MG63 (cell line): Measurements from ENCODE around the gene SP1. TPM values are rescaled to one million over a fixed set of nuclear protein-coding genes. Genes with fewer than 3 reads are reported as not detected.
"Not testable (repeated sequence)": the region's sequence is repeated elsewhere in the genome, so short reads cannot be mapped to it uniquely, and the experiment has no call there.

ENCODE experiments used
- DNase-seq: peaks from one replicate; pipeline ENCODE4 v3.0.0-alpha.2; 2020
- H3K27me3 ChIP-seq: fragments of 250-450 bp; sonication (Bioruptor Pico); 2 replicates; pipeline ENCODE4 v1.5.1; 2020; ENCODE audit warnings: mild to moderate bottlenecking, moderate library complexity
- H3K36me3 ChIP-seq: fragments of 250-450 bp; sonication (Bioruptor Pico); 2 replicates; pipeline ENCODE4 v1.5.1; 2020; ENCODE audit warnings: mild to moderate bottlenecking, moderate library complexity
- H3K4me3 ChIP-seq: fragments of 250-450 bp; sonication (Bioruptor Pico); 2 replicates; pipeline ENCODE4 v1.5.1; 2020; ENCODE audit warnings: mild to moderate bottlenecking, moderate library complexity
- H3K9me3 ChIP-seq: fragments of 250-450 bp; sonication (Bioruptor Pico); 2 replicates; pipeline ENCODE4 v1.5.1; 2020; ENCODE audit warnings: mild to moderate bottlenecking, moderate library complexity
- total RNA-seq: library from RNA; depleted of rRNA; stranded (reverse); fragments of >200 nt; shearing (Covaris generic); gene quantifications from 2 replicates; pipeline ENCODE4 v1.2.3, GENCODE V29; 2014; ENCODE audit warnings: low replicate concordance

The SP1 gene
- total RNA-seq, 1 experiment from 2014 or later = 22.3 TPM

GRCh38 chr12:53422247-53422646 is 42.3 kb downstream of the SP1 start:
- not testable (repeated sequence) for H3K27me3 ChIP-seq, H3K4me3 ChIP-seq, DNase-seq, H3K9me3 ChIP-seq, H3K36me3 ChIP-seq

- no peaks in the 10 kb centered on the region for H3K9me3 ChIP-seq
- H3K27me3 ChIP-seq = no peaks in the 10 kb centered on the region
- no peak within 1 kb of the TSS for H3K4me3 ChIP-seq
- no peaks in the 10 kb centered on the region for H3K36me3 ChIP-seq
- DNase-seq = no peak
These were observed 43.6 kb downstream of the SP1 start, which contains the start of gene AMHR2 for GRCh38 chr12:53423597-53423996. Gene AMHR2, plus strand, starts transcription at chr12:53423855. Its CDS starts 80 bp downstream, at chr12:53423935.

DNA sequence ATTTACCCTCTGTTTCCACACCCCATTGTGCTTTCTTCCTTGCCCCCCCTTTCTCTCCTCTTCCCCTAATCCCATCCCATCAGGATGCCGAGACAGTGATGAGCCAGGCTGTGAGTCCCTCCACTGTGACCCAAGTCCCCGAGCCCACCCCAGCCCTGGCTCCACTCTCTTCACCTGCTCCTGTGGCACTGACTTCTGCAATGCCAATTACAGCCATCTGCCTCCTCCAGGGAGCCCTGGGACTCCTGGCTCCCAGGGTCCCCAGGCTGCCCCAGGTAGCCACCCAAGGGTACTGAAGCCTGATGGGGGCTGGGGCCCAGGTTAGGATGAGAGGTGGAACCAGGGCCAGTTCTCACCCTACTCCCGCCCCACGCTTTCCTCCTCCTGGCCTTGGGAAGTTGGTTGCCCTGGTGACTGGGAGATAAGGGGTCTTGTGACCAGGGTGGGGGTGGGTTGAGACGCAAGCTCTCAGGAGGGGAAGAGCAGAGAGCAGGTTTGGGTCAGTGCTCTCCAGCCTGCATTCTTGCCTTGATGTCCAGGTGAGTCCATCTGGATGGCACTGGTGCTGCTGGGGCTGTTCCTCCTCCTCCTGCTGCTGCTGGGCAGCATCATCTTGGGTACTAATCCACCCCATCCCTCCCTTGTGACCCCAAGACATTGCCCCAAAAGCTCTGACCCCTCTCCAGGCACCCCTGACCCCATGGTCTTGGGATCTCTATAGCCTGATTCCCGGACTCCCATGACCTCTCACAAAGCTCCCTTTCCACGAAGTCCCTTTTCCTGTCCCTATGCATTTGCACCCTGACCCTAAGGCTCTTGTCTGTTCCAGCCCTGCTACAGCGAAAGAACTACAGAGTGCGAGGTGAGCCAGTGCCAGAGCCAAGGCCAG is 44.9 kb downstream of the SP1 start:
- Histone ChIP-seq H3K27me3 (no peaks in the 10 kb centered on the region), H3K9me3 (no peaks in the 10 kb centered on the region)
- no peak for DNase-seq

GRCh38 chr12:53425515-53426150 is 45.7 kb downstream of the SP1 start:
- no peak for DNase-seq
- no peak overlapping the region for H3K4me3 ChIP-seq
- no peaks in the 10 kb centered on the region for H3K36me3 ChIP-seq
- no peaks in the 10 kb centered on the region for H3K27me3 ChIP-seq
- H3K9me3 ChIP-seq = no peaks in the 10 kb centered on the region

More for the DNA sequence above, 44.9 kb downstream of the SP1 start:
- Histone ChIP-seq H3K4me3 (no peak overlapping the region), H3K36me3 (no peaks in the 10 kb centered on the region)

DNA sequence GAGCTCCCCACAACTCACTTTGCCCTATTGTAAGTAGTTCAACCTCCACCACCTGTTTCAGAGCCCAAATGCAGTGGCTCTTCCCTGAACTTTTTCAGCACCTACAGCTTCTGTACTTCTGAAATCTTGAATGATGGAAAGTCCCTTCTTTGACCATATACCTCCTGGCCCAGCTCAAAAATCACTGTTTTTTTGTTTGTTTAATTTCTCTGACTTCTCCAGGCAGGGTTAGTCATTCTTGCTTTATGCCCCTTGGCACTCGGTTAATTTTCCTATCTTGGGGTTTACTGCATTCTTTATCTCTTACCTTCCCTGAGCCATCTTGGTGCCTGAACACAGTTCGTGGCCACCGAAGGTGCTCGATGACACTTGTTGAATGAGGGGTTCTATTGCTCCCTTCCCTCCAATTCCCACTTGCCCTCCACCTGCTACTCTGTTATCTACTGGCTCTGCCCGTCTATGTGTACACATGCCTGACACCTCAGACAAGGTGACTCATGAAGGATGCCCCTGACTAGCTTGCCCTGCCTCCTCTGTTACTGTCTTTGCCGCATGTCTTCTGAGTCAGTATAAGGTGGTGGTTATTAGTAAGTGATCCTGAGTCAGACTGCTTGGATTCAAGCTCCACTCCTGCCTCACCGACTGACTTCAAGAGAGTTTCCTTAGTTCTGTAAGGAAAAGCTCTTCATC is 48.1 kb downstream of the SP1 start:
- Histone ChIP-seq H3K36me3 (no peaks in the 10 kb centered on the region), H3K27me3 (no peaks in the 10 kb centered on the region), H3K4me3 (no peak overlapping the region), H3K9me3 (no peaks in the 10 kb centered on the region)
- DNase-seq = peak; percentile 91

DNA sequence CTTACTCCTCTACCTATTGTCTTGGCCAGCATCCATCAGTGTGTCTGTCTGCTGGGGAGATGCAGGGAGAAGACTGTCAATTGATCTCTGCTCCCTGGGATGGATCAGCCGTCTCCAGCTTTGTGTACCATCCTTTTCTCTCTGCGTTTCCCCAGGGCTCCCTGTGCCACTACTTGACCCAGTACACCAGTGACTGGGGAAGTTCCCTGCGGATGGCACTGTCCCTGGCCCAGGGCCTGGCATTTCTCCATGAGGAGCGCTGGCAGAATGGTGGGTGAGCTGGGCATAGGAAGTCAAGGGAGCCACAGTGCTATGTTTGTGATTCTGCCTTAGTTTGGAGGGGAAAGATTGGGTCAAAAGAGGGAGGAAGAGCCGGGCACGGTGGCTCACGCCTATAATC is 48.8 kb downstream of the SP1 start:
- Histone ChIP-seq H3K4me3 (no peak overlapping the region), H3K36me3 (no peaks in the 10 kb centered on the region), H3K9me3 (no peaks in the 10 kb centered on the region), H3K27me3 (no peaks in the 10 kb centered on the region)
- no peak for DNase-seq

DNA sequence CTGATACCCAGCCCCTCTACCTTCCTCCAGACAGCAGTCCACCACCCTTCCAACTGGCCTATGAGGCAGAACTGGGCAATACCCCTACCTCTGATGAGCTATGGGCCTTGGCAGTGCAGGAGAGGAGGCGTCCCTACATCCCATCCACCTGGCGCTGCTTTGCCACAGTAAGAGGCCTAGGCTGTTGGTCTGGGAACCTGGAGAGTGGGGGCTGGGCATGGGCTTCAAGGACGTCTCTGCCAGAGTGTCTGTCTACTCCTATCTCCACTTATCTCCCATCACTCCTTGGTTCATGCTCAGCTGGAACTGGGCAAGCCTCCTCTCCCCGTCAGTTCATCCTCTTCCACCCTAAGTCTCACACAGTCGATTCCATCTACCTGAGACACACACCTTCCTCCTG is 50.1 kb downstream of the SP1 start:
- H3K27me3 ChIP-seq = no peaks in the 10 kb centered on the region
- no peaks in the 10 kb centered on the region for H3K9me3 ChIP-seq
- no peaks in the 10 kb centered on the region for H3K36me3 ChIP-seq
- DNase-seq = no peak
- no peak overlapping the region for H3K4me3 ChIP-seq

GRCh38 chr12:53431187-53431586 is 51.2 kb downstream of the SP1 start:
- H3K4me3 ChIP-seq = no peak overlapping the region
- H3K27me3 ChIP-seq = no peaks in the 10 kb centered on the region
- peak; percentile 59 for DNase-seq
- H3K36me3 ChIP-seq = no peaks in the 10 kb centered on the region
- no peaks in the 10 kb centered on the region for H3K9me3 ChIP-seq

DNA sequence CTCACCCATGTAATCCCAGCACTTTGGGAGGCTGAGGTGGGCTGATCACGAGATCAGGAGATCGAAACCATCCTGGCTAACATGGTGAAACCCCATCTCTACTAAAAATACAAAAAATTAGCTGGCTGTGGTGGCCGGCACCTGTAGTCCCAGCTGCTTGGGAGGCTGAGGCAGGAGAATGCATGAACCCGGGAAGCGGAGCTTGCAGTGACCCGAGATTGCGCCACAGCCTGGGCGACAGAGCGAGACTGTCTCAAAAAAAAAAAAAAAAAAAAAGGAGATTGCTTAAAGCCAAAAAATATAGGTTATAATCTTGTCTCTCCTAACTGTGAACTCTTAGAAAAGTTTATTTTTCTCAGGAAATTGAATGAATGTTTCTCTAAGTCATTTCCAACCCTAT is 55.4 kb downstream of the SP1 start:
- H3K4me3 ChIP-seq, DNase-seq, H3K27me3 ChIP-seq: not testable (repeated sequence)

GRCh38 chr12:53439582-53439981 is 59.6 kb downstream of the SP1 start:
- DNase-seq, H3K27me3 ChIP-seq, H3K9me3 ChIP-seq, H3K4me3 ChIP-seq: not testable (repeated sequence)
- peaks cover 12% of the 10 kb centered on the region for H3K36me3 ChIP-seq

More for the DNA sequence above, 55.4 kb downstream of the SP1 start:
- not testable (repeated sequence) for H3K36me3 ChIP-seq, H3K9me3 ChIP-seq

DNA sequence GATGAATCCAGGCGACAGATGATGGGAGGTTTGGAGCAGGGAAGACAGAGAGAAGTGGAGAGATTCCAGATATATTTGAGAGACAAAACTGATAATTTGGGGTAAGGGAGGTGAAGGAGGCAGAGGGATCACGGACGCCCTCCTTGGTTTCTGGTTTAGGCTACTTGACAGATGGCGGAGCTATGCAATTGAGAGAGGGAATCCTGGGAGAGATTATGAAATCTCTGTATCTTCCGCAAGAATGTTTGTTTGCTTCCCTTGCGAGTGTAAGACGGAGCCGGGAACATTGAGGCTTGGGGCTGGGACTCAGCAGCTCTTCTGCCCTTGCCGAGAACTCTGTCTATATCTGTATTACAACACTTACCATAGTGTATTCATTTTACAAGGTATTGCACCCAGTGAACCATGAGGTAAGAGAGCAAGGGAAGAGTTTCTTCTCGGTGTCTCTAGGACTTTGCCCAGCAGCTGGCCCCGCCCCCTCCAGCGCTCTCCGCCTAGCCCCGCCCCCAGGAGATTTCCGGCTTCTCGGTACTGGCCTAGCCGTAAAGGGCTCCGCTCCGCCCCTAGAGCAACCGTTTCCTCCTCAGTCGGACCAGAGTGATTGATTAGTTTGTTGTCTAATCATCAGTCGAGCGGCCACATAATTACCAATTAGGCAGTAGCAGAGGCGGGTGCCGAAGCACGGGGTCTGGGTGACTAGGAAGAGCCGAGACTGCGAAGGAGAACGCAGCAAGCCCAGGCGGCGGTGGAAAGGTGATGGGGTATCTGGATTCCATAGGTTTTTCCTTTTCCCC is 61.3 kb downstream of the SP1 start, which contains the start of gene PRR13:
TSS of gene PRR13 (plus strand) at position 695 of the 794 bp plus-strand sequence. CDS start 981 bp downstream, outside the sequence.
- peaks cover 26% of the 10 kb centered on the region for H3K36me3 ChIP-seq
- H3K27me3 ChIP-seq = no peaks in the 10 kb centered on the region
- DNase-seq = peak; percentile 99
- no peaks in the 10 kb centered on the region for H3K9me3 ChIP-seq
- H3K4me3 ChIP-seq = peak within 1 kb of the TSS; percentile 84

DNA sequence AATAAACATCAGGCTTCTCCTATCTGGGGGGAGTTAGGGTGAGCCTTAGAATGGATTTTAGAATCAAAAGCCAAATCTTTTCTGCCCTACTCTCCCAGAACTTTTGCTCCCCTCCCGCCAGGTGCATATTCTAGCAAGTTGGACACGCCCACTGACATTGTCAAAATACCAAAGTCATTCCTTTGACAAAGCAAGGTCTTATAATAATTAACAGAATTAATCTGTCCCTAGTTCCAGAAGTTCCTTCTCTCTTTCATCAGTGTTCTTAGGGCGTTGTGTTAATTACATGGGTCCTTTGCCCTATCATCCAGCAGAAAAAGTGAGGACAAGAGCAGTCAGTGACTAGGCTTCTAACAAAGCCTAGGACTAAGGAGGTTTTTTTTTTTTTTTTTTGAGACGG is 64.0 kb downstream of the SP1 start:
- H3K4me3 ChIP-seq = no peak overlapping the region
- H3K9me3 ChIP-seq = no peaks in the 10 kb centered on the region
- no peaks in the 10 kb centered on the region for H3K27me3 ChIP-seq
- DNase-seq = no peak
- H3K36me3 ChIP-seq = peaks cover 38% of the 10 kb centered on the region

- DNase-seq, H3K4me3 ChIP-seq, H3K9me3 ChIP-seq, H3K27me3 ChIP-seq: not testable (repeated sequence)
- H3K36me3 ChIP-seq = peaks cover 38% of the 10 kb centered on the region
These were observed 64.8 kb downstream of the SP1 start for GRCh38 chr12:53444593-53445325.

DNA sequence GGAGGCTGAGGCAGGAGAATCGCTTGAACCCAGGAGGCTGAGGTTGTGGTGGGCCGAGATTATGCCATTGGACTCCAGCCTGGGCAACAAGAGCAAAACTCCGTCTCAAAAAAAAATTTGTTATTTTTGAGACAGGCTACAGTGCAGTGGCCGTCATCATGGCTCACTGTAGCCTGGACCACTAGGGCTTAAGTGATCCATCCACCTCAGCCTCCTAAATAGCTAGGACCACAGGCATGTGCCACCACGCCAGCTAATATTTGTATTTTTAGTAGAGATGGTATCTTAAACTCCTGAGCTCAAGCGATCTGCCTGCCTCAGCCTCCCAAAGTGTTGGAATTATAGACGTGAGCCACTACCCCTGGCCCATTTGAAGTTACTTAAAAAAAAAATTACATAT is 71.0 kb downstream of the SP1 start:
- no peaks in the 10 kb centered on the region for H3K27me3 ChIP-seq

DNA sequence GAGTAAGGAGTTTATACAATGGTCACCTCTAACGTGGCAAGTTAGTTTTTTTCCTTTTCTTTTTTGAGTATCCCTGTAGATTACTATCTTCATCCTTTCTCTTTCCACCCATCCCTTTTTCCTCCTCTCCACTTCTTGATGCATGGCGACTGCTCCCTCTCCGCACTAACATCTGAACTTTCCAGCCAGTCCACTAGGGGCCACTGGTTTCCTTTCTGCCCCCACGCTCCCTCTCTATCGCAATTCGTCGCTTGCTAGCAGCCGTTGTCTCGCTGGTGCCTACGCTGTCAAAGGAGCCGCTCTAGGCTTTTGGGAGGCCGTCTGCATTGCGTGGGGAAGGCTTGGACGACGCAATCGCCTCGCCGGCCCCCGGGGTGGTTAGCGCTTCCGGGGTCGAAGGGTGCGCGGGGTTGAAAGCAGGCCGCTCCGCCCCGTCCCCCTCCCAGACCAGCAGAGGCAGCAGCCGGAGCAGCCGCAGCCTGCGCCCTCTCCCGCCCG is 71.7 kb downstream of the SP1 start, which contains the start of gene PCBP2:
TSS of gene PCBP2 (plus strand) at position 442 of the 498 bp plus-strand sequence. CDS start 2,699 bp downstream, outside the sequence.
- Histone ChIP-seq H3K4me3 (peak within 1 kb of the TSS; percentile 98), H3K36me3 (peaks cover 51% of the 10 kb centered on the region), H3K9me3 (no peaks in the 10 kb centered on the region), H3K27me3 (no peaks in the 10 kb centered on the region)
- peak; percentile 99 for DNase-seq

More for the DNA sequence above, 71.0 kb downstream of the SP1 start:
- Histone ChIP-seq H3K36me3 (peaks cover 47% of the 10 kb centered on the region), H3K9me3 (no peaks in the 10 kb centered on the region), H3K4me3 (no peak overlapping the region)
- DNase-seq = no peak
